ENCODE measurements around the gene TAB2.

Gene TAB2

GRCh38 chr6:149323353-149323752, 5.8 kb downstream of the TAB2 start:
- H3K4me2 ChIP-seq (ENCODE audit: low read length, poor library complexity, severe bottlenecking), result no peak overlapping the region
- no peaks in the 10 kb centered on the region for H3K9me3 ChIP-seq (ENCODE audit: control insufficient read depth, low read length)
- H3K9ac ChIP-seq (ENCODE audit: low read length), result peak overlapping the region; percentile 32
- no peak overlapping the region for H3K27ac ChIP-seq (ENCODE audit: low read length, poor library complexity, severe bottlenecking)
- H2BK120ac ChIP-seq (ENCODE audit: low read depth, low read length), result no peak overlapping the region
- WGBS, result 14% methylated on average over 2 of the region's 2 CpGs
- H4K8ac ChIP-seq (ENCODE audit: low read length), result no peak overlapping the region
- H2BK12ac ChIP-seq (ENCODE audit: low read length in 2 of 2), result no peak overlapping the region
- H3K18ac ChIP-seq (ENCODE audit: low read depth in 1 of 2, low read length in 2 of 2), result no peak overlapping the region
- H2BK5ac ChIP-seq (ENCODE audit: low read depth, low read length, poor library complexity, severe bottlenecking), result no peak overlapping the region
- no peak overlapping the region for H4K91ac ChIP-seq (ENCODE audit: low read length)
- no peaks in the 10 kb centered on the region for H3K79me1 ChIP-seq (replicated peaks; ENCODE audit: low read length, poor library complexity, severe bottlenecking)
- no peaks in the 10 kb centered on the region for H3K36me3 ChIP-seq (ENCODE audit: control insufficient read depth in 1 of 2, insufficient read depth in 2 of 2, low read depth in 1 of 2, low read length in 2 of 2)
- no peak overlapping the region for H3K23ac ChIP-seq (ENCODE audit: low read length in 2 of 2)
- H3K4ac ChIP-seq (ENCODE audit: low read depth in 1 of 2, low read length in 2 of 2), result no peak overlapping the region
- no peak overlapping the region for H3K4me3 ChIP-seq (ENCODE audit: insufficient read depth in 1 of 2, low read depth in 1 of 2, low read length in 2 of 2)
- no peak for DNase-seq
- H3K14ac ChIP-seq (ENCODE audit: low read length in 2 of 2), result no peak overlapping the region
- no peak overlapping the region for H2AFZ ChIP-seq (ENCODE audit: low read depth, low read length)
- H2BK15ac ChIP-seq (ENCODE audit: low read depth, poor library complexity, severe bottlenecking), result no peak overlapping the region
- H3K4me1 ChIP-seq (ENCODE audit: control insufficient read depth, insufficient read depth, low read depth, low read length), result peaks cover 9% of the 10 kb centered on the region
- no peak overlapping the region for H2AK5ac ChIP-seq (ENCODE audit: low read length, severe bottlenecking)
- no peaks in the 10 kb centered on the region for H3K27me3 ChIP-seq (ENCODE audit: control insufficient read depth in 1 of 2, insufficient read depth in 1 of 2, low read length in 2 of 2)

GRCh38 chr6:149323925-149324324, 6.4 kb downstream of the TAB2 start:
- Histone ChIP-seq H2AFZ (ENCODE audit: low read depth, low read length) (no peak overlapping the region), H2BK12ac (ENCODE audit: low read length in 2 of 2) (no peak overlapping the region), H3K27ac (ENCODE audit: low read length, poor library complexity, severe bottlenecking) (no peak overlapping the region), H4K8ac (ENCODE audit: low read length) (no peak overlapping the region), H3K36me3 (ENCODE audit: control insufficient read depth in 1 of 2, insufficient read depth in 2 of 2, low read depth in 1 of 2, low read length in 2 of 2) (no peaks in the 10 kb centered on the region), H2AK5ac (ENCODE audit: low read length, severe bottlenecking) (no peak overlapping the region), H3K4me1 (ENCODE audit: control insufficient read depth, insufficient read depth, low read depth, low read length) (peaks cover 9% of the 10 kb centered on the region), H3K4me3 (ENCODE audit: insufficient read depth in 1 of 2, low read depth in 1 of 2, low read length in 2 of 2) (no peak overlapping the region), H4K91ac (ENCODE audit: low read length) (no peak overlapping the region), H3K27me3 (ENCODE audit: control insufficient read depth in 1 of 2, insufficient read depth in 1 of 2, low read length in 2 of 2) (no peaks in the 10 kb centered on the region), H2BK5ac (ENCODE audit: low read depth, low read length, poor library complexity, severe bottlenecking) (no peak overlapping the region), H3K9me3 (ENCODE audit: control insufficient read depth, low read length) (no peaks in the 10 kb centered on the region), H3K18ac (ENCODE audit: low read depth in 1 of 2, low read length in 2 of 2) (no peak overlapping the region), H2BK15ac (ENCODE audit: low read depth, poor library complexity, severe bottlenecking) (no peak overlapping the region), H3K23ac (ENCODE audit: low read length in 2 of 2) (no peak overlapping the region), H3K4me2 (ENCODE audit: low read length, poor library complexity, severe bottlenecking) (no peak overlapping the region), H3K79me1 (replicated peaks; ENCODE audit: low read length, poor library complexity, severe bottlenecking) (no peaks in the 10 kb centered on the region), H3K14ac (ENCODE audit: low read length in 2 of 2) (no peak overlapping the region), H3K9ac (ENCODE audit: low read length) (peak overlapping the region; percentile 32), H2BK120ac (ENCODE audit: low read depth, low read length) (no peak overlapping the region), H3K4ac (ENCODE audit: low read depth in 1 of 2, low read length in 2 of 2) (no peak overlapping the region)
- 0% methylated on average over 1 of the region's 2 CpGs for WGBS
- DNase-seq, result no peak

DNA sequence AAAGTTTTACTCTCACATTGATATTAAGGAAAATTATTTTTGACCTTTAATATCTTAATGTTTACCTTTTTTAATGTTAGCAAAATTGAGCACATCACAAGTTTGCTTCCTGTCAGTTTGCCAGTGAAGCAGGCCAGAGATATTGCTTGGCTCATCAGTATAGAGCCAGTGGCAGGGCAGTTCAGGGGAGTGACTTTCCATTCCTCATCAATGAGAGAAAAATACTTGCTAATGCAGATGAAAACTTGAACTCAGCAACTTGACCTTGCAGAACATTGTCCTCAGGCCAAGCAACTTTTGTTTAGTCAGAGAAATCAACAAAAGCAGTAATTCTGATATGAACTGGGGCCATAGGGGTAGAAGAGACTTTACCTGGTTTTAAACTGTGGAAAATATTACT, 6.9 kb downstream of the TAB2 start:
- Histone ChIP-seq H3K4me3 (ENCODE audit: insufficient read depth in 1 of 2, low read depth in 1 of 2, low read length in 2 of 2) (no peak overlapping the region), H3K36me3 (ENCODE audit: control insufficient read depth in 1 of 2, insufficient read depth in 2 of 2, low read depth in 1 of 2, low read length in 2 of 2) (no peaks in the 10 kb centered on the region), H3K9ac (ENCODE audit: low read length) (no peak overlapping the region), H2BK5ac (ENCODE audit: low read depth, low read length, poor library complexity, severe bottlenecking) (no peak overlapping the region), H3K18ac (ENCODE audit: low read depth in 1 of 2, low read length in 2 of 2) (no peak overlapping the region), H3K79me1 (replicated peaks; ENCODE audit: low read length, poor library complexity, severe bottlenecking) (no peaks in the 10 kb centered on the region), H3K4me2 (ENCODE audit: low read length, poor library complexity, severe bottlenecking) (no peak overlapping the region), H3K14ac (ENCODE audit: low read length in 2 of 2) (no peak overlapping the region), H3K27ac (ENCODE audit: low read length, poor library complexity, severe bottlenecking) (peak overlapping the region; percentile 10), H2BK12ac (ENCODE audit: low read length in 2 of 2) (no peak overlapping the region), H3K4ac (ENCODE audit: low read depth in 1 of 2, low read length in 2 of 2) (no peak overlapping the region), H4K8ac (ENCODE audit: low read length) (no peak overlapping the region), H3K23ac (ENCODE audit: low read length in 2 of 2) (no peak overlapping the region), H2AFZ (ENCODE audit: low read depth, low read length) (no peak overlapping the region), H2BK15ac (ENCODE audit: low read depth, poor library complexity, severe bottlenecking) (no peak overlapping the region), H3K27me3 (ENCODE audit: control insufficient read depth in 1 of 2, insufficient read depth in 1 of 2, low read length in 2 of 2) (no peaks in the 10 kb centered on the region), H4K91ac (ENCODE audit: low read length) (no peak overlapping the region), H3K9me3 (ENCODE audit: control insufficient read depth, low read length) (no peaks in the 10 kb centered on the region), H2AK5ac (ENCODE audit: low read length, severe bottlenecking) (no peak overlapping the region), H3K4me1 (ENCODE audit: control insufficient read depth, insufficient read depth, low read depth, low read length) (peaks cover 9% of the 10 kb centered on the region), H2BK120ac (ENCODE audit: low read depth, low read length) (no peak overlapping the region)
- DNase-seq, result no peak

GRCh38 chr6:149325648-149326236, 8.2 kb downstream of the TAB2 start:
- H2AFZ ChIP-seq (ENCODE audit: low read depth, low read length), result no peak overlapping the region
- H2BK120ac ChIP-seq (ENCODE audit: low read depth, low read length), result no peak overlapping the region
- peaks cover 6% of the 10 kb centered on the region for H3K4me1 ChIP-seq (ENCODE audit: control insufficient read depth, insufficient read depth, low read depth, low read length)
- H2BK5ac ChIP-seq (ENCODE audit: low read depth, low read length, poor library complexity, severe bottlenecking), result no peak overlapping the region
- no peak overlapping the region for H3K18ac ChIP-seq (ENCODE audit: low read depth in 1 of 2, low read length in 2 of 2)
- no peaks in the 10 kb centered on the region for H3K9me3 ChIP-seq (ENCODE audit: control insufficient read depth, low read length)
- H3K79me1 ChIP-seq (replicated peaks; ENCODE audit: low read length, poor library complexity, severe bottlenecking), result no peaks in the 10 kb centered on the region
- no peak overlapping the region for H3K4me3 ChIP-seq (ENCODE audit: insufficient read depth in 1 of 2, low read depth in 1 of 2, low read length in 2 of 2)
- H4K91ac ChIP-seq (ENCODE audit: low read length), result no peak overlapping the region
- no peak overlapping the region for H3K9ac ChIP-seq (ENCODE audit: low read length)
- no peak overlapping the region for H3K14ac ChIP-seq (ENCODE audit: low read length in 2 of 2)
- 92% methylated on average over 3 of the region's 3 CpGs for WGBS
- H2AK5ac ChIP-seq (ENCODE audit: low read length, severe bottlenecking), result no peak overlapping the region
- no peak overlapping the region for H4K8ac ChIP-seq (ENCODE audit: low read length)
- H2BK12ac ChIP-seq (ENCODE audit: low read length in 2 of 2), result no peak overlapping the region
- no peak overlapping the region for H3K27ac ChIP-seq (ENCODE audit: low read length, poor library complexity, severe bottlenecking)
- H3K36me3 ChIP-seq (ENCODE audit: control insufficient read depth in 1 of 2, insufficient read depth in 2 of 2, low read depth in 1 of 2, low read length in 2 of 2), result no peaks in the 10 kb centered on the region
- no peaks in the 10 kb centered on the region for H3K27me3 ChIP-seq (ENCODE audit: control insufficient read depth in 1 of 2, insufficient read depth in 1 of 2, low read length in 2 of 2)
- no peak overlapping the region for H3K23ac ChIP-seq (ENCODE audit: low read length in 2 of 2)
- DNase-seq, result no peak
- no peak overlapping the region for H3K4me2 ChIP-seq (ENCODE audit: low read length, poor library complexity, severe bottlenecking)
- H2BK15ac ChIP-seq (ENCODE audit: low read depth, poor library complexity, severe bottlenecking), result no peak overlapping the region
- no peak overlapping the region for H3K4ac ChIP-seq (ENCODE audit: low read depth in 1 of 2, low read length in 2 of 2)
